Activated CD8-positive, alpha-beta memory T cell treated with anti-CD3 and anti-CD28 coated beads for 4 hours (primary cell): ENCODE results near the gene ZNF23.

Experiments
- DNase-seq, 2 donors: peaks; one replicate each; pipeline ENCODE4 v3.0.0-alpha.2; 2020; ENCODE audit warnings: low read depth in 2 of 2

The ZNF23 gene

DNA sequence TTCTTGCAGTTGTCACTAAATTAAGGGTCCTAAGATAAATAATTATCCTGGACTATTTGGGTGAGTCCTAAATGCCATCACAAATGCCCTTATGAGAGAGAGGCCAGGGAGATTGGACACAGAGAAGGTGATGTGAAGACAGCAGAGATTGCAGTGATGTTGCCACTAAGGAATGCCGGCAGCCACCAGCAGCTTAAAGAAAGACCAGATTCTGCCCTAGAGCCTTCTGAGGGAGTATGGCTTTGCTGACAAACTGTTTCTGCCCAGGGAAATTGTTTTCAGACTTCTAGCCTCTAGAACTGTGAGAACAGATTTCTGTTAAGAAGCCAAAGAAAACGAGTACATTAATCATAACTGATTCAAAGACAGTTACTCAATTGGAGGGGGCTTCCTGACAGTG, 10.0 kb upstream of the ZNF23 start:
- no peak for DNase-seq

DNA sequence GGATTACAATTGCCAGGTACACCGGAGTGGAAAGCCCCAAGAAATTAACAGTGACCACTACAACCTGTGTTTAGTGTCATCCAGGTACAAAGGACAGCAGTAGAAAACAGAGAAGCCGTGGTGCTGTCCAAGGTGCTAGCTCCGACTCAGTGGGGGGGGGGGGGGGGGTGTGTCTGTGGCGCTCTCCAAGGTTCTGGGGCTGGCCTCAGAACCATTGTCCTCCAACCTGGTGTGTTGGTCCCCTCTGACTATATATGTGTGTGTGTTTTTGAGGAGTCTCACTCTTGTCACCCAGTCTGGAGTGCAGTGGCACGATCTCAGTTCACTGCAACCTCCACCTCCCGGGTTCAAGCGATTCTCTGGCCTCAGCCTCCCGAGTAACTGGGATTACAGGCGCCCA, 5.8 kb upstream of the ZNF23 start:
- DNase-seq: no peak

DNA sequence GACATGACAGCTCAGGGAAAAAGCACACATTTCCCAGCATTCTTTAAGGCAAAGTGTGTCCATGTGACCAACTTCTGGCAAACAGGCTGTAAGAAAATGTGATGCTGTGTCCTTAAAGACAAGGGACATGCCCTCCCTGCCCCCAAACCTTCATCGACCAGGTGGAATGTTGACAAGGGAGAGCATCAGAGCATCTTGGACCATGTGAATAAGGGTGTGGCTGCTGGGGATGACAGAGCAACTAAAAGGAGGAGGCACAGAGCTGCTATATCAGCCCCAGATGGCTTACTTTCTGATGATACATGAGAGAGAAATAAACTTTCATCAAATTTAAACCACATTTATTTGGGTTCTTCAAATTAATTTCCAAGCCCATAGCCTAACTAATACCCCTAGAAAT, 2.2 kb upstream of the ZNF23 start:
- no peak for DNase-seq

DNA sequence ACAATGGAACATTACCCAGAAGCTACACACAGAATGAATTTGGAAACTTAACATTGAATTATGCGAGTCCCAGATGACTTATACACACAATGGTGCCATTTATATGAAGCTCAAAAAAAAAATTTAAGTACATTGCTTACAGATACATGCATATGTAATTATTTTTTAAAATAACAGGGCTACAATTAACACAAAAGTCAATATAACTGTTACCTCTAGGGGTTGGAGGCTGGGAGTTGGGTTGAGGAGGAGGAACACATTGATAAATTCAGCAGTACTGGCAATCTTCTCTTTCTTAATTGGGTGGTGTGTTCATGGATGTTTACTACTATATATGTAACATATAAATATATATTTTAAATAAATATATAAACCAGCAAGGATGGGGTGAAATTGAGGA, 1.1 kb downstream of the ZNF23 start:
- no peak for DNase-seq

DNA sequence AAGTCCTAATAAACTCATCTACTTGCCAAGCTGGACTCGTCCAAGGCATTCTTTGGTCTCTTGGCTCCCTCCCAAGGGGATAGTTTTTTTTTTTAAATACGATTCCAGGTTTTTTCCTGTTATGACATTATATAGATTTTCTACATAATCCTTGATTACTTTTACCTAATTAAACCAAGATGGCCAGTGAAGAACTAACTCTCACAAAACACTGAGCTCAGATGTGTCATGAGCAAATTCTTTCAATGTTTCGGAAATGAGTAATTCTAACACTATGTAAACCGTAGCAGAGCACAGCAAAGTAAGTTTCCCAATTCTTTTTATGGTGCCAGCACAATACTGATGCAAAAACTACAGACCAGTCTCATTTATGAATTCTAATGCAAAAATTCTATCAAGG, 1.8 kb downstream of the ZNF23 start:
- no peak for DNase-seq

DNA sequence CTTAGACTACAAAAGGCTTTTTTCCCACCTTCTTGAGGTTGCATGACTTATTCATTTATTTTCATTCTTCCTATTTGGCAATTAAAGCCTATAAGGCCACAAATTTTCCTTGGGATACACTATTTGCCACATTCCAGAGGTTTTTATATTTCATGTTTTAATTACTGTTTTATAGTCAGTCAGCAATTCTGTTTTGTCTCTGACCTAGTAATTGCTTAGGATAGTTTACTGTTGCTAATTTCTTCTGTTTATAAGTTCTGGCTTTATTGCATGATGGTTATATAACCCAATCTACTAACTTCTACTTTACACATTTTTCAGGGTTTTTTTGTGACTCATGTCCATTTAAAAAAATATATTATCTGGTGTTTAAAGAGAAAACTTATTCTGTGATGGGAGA, 2.5 kb downstream of the ZNF23 start:
- DNase-seq: no peak

DNA sequence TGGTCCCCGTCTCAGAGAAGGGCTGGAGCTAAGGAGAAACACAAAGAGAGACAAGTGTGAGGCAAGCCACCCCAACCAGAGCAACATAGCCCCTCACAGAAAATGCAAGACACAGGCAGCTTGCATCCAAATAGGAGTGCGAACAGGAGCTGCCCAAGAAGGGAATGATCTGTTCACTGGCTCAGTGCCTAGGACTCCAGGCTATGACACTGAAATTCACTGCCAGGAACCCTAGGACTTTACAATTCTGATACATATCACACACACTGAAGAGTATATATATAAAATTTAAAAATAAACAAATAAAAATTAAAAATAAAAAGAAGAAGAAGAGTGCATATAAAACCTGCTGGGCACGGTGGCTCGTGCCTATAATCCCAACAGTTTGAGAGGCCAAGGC, 5.2 kb downstream of the ZNF23 start:
- DNase-seq: no peak

DNA sequence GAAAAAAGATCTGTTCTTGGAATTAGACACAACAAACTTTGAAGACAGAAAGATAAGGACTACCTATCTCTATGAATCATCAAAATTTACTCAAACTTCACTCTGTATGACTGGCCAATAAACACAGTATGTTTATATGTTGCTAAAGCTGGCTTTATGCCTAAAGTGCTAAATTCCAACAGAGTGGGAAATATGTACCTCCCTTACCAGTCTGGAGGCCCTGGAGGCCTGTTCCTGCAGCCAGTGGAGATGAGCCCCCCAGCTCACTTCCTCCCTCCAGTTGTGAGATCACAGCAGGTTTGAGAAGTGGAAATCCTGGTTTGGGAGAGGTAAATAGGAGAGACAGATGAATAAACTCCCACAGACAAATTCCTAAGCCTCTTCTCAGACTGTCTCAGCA, 9.0 kb downstream of the ZNF23 start:
- DNase-seq: no peak

DNA sequence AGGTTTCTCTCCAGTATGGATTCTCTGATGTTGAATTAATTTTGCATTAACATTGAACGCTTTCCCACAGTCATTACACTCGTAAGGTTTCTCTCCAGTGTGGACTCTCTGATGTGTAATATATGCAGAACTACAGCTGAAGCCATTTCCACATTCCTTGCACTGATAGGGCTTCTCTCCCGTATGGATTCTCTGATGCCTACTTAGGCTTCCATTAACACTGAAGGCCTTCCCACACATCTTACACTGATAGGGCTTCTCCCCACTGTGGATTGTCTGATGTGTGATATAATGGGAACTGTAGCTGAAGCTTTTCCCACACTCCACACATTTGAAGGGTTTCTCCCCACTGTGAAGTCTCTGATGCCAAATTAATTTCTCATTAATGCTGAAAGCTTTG, 13.0 kb downstream of the ZNF23 start:
- DNase-seq: no peak

DNA sequence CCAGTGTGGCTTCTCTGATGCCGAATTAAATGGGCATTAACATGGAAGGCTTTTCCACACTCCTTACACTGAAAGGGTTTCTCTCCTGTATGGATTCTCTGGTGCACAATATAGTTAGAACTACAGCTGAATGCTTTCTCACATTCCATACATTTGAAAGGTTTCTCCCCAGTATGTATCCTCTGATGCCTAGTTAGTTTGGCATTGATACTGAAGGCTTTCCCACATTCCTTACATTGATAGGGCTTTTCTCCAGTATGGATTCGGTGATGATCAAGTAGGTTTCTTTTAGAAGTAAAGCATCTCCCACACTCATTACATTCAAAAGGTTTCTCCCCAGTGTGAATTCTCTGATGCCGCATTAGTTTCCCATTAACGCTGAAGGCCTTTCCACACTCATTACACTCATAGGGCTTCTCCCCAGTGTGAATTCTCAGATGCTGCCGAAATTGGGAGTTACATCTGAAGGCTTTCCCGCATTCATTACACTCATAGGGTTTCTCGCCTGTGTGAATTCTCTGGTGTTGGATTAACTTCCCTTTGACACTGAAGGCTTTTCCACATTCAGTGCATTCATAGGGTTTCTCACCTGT, 13.7 kb downstream of the ZNF23 start:
- DNase-seq: no peak

DNA sequence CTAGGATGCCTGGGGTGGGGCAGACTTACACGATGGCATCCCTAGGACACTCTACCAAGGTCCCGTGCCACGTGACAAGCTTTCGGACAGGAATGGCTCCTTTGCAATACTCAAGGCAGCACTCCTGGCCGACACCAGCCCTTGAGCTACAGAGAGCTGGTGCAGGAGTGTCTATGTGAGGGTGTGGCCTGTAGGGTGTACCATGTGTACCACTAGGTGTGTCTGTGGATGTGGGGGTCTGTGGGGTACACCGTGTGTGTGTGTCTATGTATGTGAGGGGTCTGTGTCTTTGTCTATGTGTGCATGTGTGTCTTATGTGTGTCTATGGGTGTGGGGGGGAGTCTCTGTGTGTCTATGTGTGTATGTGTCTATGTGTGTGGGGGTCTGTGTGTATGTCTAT, 18.3 kb downstream of the ZNF23 start:
- DNase-seq: no peak

DNA sequence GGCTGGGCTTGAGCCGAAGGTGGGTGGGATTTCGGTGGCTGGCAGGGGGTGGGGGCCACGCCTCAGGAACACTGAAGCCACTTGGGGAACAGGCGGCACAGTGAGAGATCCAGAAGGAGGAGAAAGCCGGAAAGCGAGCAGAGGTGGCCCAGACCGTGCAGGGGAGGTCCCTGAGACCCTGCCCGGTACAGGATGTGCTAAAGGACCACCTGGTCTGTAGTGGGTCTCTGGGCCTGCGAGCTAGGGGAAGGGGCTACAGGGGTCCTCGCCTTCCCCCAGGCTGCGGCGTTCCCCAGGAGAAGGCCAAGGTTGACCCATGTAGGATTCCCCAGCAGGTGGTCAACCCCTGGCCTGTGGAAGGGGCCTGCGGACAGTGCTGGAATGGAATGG, 20.0 kb downstream of the ZNF23 start, which contains the start of gene TLE7:
Gene TLE7, minus strand, starts transcription at position 4 of the 390 bp plus-strand sequence. CDS start 8,730 bp downstream, outside the sequence.
- DNase-seq: no peak

DNA sequence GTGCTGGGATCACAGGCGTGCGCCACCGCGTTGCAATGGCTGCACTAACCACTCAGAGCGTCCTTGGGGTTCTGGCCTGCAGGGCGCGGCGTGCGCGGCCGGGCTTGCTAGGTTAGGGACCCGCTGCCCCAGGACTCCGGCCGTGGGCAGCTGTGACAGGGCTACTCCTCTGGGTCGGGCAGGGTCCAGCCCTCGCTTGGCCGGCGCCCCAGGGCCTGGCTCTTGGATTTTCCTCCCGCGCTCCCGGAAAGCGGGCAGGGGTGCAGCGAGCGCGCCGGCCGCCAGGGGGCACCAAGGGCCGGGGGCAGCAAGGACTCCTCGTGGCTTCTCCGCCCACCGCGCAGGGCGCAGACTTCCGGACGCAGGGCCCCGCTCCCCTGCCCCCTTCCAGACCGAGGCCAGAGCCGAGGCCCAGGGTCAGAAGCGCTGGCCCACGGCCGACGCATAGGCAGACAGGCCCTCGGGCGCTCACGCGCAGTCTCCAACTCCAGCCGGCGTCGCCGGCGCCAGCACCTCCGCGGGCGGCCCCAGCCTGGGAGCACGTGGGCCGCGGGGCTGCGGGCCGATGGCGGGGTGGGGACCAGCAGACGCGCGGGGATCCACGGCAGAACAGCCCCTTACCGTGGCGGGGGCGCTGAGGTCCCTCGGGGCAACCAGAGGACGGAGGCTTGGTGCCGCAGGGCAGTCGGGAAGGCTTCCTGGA, 20.5 kb downstream of the ZNF23 start:
- DNase-seq: no peak

DNA sequence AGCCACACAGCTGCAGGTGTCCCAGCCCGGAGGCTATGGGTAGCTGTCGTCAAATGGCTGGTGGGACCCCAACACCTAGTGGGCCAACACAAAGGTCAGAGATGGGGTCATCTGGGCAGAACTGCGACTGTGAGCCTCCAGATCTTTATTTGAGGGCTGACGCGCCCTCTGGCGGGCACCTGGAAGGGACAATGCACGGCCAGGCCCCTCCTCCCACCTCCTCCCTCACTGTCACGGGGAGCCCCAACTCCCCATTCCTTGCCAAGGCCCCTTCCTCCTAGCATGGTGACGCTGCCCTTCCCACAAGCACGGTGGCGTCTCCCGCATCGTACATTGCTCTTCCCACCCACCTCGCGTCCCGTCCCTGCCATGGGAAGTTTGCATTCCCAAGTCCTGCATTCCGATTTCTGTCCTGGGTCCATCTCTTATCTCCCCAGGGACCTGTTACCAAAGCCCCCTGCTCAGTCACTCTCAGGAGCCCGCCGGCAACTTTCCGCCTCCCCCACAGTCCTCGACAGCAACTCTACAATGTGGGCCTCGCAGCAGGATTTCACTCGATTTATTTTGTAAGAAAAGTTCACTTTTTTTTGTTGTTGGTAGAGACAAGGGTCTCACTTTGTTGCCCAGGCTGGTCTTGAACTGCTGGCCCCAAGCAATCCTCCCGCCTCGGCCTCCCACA, 21.2 kb downstream of the ZNF23 start:
- no peak for DNase-seq

DNA sequence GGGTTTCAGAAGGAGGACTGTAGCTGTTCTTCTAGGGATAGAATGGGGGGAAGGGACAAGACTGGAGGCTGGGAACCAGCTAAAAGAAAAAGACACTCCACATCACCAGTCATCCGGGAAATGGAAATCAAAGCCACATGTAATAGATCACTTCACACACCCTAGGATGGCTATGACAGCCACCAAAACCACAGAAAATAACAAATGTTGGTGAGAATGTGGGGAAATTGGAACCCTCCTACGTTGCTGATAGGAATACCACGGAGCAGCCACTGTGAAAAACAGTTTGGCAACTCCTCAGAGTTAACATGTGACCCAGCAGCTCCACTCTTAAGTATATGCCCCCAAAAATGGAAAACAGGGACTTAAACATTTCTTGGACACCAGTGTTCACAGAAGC, 22.5 kb downstream of the ZNF23 start:
- DNase-seq: no peak

DNA sequence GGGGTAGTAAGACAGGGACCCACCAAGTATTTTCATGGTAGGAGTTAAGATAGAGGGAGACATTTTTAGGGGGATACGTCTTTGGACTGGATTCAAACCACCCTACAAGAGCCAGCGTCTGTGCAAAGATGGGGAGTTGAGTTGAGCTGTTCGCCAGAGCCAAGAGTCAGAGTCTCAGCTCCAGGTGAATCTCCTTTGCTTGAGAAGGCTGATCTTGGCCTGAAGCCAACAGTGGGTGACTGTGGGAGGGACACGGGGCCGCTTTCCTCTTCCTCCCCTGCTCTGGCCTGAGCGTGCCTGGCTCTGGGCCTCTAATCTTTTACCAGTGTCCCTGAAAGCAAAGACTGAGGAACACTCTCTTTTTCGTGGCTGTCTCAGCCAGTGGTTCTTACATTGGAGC, 25.6 kb downstream of the ZNF23 start:
- no peak for DNase-seq

DNA sequence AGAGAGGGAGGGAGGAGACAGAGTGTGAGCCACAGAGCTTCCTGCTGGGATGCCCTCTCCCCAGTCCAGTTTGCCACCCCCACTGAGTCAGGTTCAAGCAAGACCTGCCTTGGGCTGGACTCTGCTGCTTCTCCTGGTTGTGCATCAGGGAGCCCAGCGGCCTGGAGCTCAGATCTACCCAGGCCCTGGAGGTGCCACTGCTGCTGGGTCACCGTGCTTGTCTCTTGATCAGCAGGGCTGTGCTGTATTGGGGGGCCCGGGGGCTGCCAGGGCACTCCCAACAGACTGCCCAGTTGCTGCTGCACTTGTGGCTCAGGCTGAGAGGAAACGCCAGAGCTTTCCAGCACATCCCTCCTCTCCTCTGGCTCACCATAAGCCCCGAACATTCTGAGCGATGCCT, 29.1 kb downstream of the ZNF23 start:
- no peak for DNase-seq

DNA sequence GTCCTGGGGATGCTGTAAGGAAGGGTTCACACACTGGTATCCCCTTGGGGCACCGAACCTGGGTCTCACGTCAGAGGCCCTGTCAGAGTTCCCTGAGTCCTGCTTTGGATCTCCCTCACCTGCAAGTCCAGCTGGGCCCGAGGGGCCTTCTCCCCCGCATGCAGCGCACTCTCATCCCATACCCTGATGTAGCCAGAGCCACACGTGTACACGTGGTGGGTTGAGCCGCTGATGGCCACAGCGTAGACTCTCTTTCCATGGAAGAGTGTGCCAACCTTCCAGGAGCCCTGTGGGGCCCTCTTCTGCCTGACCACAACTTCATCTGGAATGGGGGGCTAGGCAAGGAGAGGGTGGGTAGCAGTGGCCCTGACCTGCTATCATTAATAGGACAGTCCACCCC, 30.1 kb downstream of the ZNF23 start:
- no peak for DNase-seq

DNA sequence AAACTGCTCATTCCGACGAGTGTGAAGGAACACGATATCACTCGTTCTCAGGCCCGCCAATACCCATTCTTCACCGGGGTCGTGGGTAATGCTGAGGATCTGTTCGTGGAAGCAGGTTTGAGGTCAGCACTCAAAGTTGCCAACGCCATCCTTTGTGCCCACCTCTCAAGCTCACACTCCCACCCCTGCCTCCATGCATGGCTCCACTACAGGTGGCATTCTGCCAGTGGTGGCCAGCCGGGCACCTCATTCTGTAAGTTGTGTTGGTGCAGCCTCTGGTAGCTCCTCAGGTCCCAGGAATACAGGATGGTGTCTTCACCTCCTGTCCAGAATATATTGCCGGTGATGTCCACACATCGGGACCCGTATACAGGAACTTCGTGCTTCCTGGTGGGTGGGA, 30.9 kb downstream of the ZNF23 start:
- DNase-seq: no peak

DNA sequence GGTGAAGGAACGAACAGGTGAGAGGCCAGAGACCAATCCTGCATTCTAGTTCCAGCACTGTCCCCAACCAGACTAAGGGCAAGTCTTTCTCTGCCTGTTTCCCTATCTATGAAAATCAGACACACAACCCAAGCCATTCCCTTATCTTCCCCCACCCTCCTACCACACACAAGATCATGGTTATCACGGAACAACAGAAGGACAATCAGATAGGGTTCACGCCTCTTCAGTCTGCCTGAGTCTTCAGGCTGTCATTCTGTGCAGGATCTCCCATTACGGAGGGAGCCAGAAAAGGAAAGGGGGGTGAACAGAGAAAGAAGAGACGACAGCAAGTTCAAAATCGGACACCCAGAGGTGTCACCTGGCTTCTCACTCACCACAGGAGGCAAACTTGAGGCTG, 31.3 kb downstream of the ZNF23 start:
- DNase-seq: no peak

DNA sequence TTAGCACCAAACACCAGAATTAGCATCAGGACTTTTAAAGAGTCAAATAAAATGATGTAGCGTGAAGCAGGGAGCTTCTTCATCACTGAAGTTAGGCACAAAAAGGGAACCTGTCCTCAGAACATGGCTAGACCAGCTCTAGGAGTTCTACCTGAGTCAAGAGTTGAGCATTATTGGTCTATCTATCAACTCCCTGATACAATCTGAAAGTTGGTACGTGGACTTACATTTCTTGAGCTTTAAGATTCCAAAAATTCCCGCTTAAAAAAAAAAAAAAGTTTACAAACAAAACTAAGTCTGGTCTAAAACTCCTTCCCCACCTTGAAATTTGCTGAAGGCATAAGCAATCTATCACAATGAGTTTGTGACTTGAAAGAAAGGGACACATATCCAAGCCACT, 32.5 kb downstream of the ZNF23 start:
- DNase-seq: no peak

DNA sequence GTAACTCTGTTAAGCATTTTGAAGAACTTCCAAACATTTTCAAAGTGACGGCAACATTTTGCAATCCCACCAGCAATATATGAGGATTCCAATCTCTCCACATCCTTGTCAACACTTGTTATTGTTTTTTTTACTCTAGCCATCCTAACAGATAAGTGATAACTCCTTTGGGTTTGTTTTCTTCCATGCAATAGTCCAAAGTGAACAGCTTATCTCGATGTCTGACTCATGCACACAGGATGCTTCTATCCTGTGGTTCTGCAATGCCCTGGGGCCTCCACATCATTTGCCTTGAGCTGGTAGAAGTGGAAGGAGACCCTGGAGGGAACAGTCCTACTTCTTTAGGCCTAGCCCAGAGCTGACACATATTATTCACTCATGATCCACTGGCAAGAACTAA, 33.2 kb downstream of the ZNF23 start:
- no peak for DNase-seq

DNA sequence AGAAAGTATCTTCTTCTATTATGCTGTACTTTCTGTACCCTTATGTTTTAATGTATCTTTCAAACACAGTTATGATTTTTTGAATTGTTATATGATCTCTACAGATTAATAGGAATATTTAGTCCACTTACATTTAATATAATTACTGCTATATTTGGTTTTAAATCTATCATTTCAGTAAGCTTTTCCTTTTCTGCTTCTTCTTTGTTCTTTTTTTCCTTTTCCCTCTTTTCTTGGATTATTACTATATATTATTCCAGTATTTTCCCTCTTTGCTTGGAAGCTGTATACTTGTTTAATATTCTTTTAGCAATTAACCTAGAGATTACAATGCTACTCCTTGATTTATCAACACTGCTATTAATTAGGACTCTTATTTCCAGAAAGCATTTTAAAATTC, 33.7 kb downstream of the ZNF23 start:
- DNase-seq: no peak
